IMR-90 (cell line): ENCODE data around the gene HEXIM1.

ENCODE experiments used
- CHD1 ChIP-seq: IDR thresholded peaks from 2 replicates; pipeline ENCODE4 v1.6.1; 2012; ENCODE audit warnings: low read depth, low read length, improper control_type of control experiment
- MAZ ChIP-seq: IDR thresholded peaks from 2 replicates; pipeline ENCODE4 v1.6.1; 2012; ENCODE audit warnings: low read depth, mild to moderate bottlenecking, low read length, improper control_type of control experiment, moderate library complexity, borderline replicate concordance
- MXI1 ChIP-seq: IDR thresholded peaks from 2 replicates; pipeline ENCODE4 v1.6.1; 2012; ENCODE audit warnings: low read depth, mild to moderate bottlenecking, low read length, moderate library complexity, borderline replicate concordance
- POLR2A ChIP-seq: IDR thresholded peaks from 2 replicates; pipeline ENCODE4 v1.6.1; 2012; ENCODE audit warnings: mild to moderate bottlenecking, low read depth, low read length
- RAD21 ChIP-seq: IDR thresholded peaks from 2 replicates; pipeline ENCODE4 v1.6.1; 2012; ENCODE audit warnings: low read length, improper control_type of control experiment
- RFX5 ChIP-seq: IDR thresholded peaks from 2 replicates; pipeline ENCODE4 v1.8.0; 2012; ENCODE audit warnings: low read depth, mild to moderate bottlenecking, low read length, moderate library complexity
- SMC3 ChIP-seq: fragments of 150-350 bp; IDR thresholded peaks from 2 replicates; pipeline ENCODE4 v1.6.1; 2016; ENCODE audit warnings: low read depth, mild to moderate bottlenecking, antibody characterized with exemption, low read length, moderate library complexity
- TF ChIP-seq, protein P1 (sequence below): conservative IDR thresholded peaks from 2 replicates; pipeline ENCODE4 v1.5.1; 2012; ENCODE audit warnings: mild to moderate bottlenecking, low read depth, low read length, improper control_type of control experiment

DNA sequence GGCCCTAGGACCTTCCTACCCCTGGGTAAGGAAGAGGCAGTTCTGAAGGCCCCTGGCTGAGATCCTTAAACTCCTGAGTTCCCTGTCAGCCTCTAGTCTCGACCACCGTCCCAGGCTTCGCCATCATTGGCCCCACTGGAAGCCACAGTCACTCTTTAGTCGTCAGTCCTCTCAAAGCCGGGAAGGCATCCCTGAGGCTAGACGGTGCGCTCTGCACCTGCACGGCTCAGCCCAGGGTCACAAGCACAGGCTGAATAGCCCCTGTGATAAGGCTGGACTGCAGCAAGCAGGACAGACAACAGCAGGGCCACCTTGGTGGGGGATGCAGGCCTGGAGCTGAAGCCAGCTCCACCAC lies 3.3 kb upstream of the HEXIM1 start:
- TF ChIP-seq CHD1 (no peak), RAD21 (no peak), POLR2A (no peak), SMC3 (no peak), MXI1 (no peak), RFX5 (no peak), MAZ (no peak)
- TF ChIP-seq, protein P1, sequence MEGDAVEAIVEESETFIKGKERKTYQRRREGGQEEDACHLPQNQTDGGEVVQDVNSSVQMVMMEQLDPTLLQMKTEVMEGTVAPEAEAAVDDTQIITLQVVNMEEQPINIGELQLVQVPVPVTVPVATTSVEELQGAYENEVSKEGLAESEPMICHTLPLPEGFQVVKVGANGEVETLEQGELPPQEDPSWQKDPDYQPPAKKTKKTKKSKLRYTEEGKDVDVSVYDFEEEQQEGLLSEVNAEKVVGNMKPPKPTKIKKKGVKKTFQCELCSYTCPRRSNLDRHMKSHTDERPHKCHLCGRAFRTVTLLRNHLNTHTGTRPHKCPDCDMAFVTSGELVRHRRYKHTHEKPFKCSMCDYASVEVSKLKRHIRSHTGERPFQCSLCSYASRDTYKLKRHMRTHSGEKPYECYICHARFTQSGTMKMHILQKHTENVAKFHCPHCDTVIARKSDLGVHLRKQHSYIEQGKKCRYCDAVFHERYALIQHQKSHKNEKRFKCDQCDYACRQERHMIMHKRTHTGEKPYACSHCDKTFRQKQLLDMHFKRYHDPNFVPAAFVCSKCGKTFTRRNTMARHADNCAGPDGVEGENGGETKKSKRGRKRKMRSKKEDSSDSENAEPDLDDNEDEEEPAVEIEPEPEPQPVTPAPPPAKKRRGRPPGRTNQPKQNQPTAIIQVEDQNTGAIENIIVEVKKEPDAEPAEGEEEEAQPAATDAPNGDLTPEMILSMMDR: no peak
